Measurements from ENCODE around the gene MCC. TPM values are rescaled to one million over a fixed set of nuclear protein-coding genes. Genes with fewer than 3 reads are reported as not detected.

MCC gene
- total RNA-seq, 1 experiment from 2014 or later = 0.41 TPM

DNA sequence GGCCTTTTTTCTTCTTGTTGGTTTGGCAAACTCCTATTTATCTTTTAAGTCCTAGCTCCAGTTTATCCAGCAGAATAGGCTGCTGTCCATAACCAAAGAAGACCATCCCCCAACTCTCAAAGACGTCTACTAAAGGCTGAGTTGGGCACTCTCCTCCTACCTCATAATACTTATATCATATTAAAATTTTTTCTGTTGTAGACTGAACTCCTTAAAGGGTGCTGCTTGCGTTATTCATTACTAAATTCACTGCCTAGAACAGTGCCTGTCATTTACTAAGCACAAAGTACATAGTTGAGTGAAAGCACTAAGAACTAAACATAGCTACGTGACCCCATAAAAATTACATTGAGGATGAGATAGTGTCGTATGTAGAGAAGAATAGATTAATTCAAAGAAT, 490.0 kb downstream of the MCC start:
- Histone ChIP-seq H3K36me3 (ENCODE audit: control insufficient read depth, insufficient read depth, low read length) (peaks cover 37% of the 10 kb centered on the region), H3K9me3 (ENCODE audit: control insufficient read depth, insufficient read depth, low read depth, low read length) (no peaks in the 10 kb centered on the region), H3K4me3 (ENCODE audit: low read depth in 2 of 2, low read length in 2 of 2) (no peak overlapping the region), H3K27ac (ENCODE audit: low read length) (no peak overlapping the region), H3K4me1 (ENCODE audit: control insufficient read depth, insufficient read depth, low read length) (no peaks in the 10 kb centered on the region; the same call in 1 of the 2 replicates), H3K27me3 (ENCODE audit: control insufficient read depth, insufficient read depth, low read length) (no peaks in the 10 kb centered on the region)
- ChIA-PET CTCF (no interaction called here), POLR2A (no interaction called here)
- no peak for DNase-seq (ENCODE audit: low read depth, low spot score)
- no peak for TF ChIP-seq POLR2AphosphoS5 (IDR thresholded peaks at IDR 0.05; ENCODE audit: low read depth, low read length)
- TF ChIP-seq SIN3A (IDR thresholded peaks at IDR 0.05; ENCODE audit: borderline replicate concordance, insufficient read depth, low read depth, low read length) = no peak
- TF ChIP-seq TCF7L2 (IDR thresholded peaks at IDR 0.05; ENCODE audit: low read depth, low read length) = no peak
- TF ChIP-seq, protein P1, sequence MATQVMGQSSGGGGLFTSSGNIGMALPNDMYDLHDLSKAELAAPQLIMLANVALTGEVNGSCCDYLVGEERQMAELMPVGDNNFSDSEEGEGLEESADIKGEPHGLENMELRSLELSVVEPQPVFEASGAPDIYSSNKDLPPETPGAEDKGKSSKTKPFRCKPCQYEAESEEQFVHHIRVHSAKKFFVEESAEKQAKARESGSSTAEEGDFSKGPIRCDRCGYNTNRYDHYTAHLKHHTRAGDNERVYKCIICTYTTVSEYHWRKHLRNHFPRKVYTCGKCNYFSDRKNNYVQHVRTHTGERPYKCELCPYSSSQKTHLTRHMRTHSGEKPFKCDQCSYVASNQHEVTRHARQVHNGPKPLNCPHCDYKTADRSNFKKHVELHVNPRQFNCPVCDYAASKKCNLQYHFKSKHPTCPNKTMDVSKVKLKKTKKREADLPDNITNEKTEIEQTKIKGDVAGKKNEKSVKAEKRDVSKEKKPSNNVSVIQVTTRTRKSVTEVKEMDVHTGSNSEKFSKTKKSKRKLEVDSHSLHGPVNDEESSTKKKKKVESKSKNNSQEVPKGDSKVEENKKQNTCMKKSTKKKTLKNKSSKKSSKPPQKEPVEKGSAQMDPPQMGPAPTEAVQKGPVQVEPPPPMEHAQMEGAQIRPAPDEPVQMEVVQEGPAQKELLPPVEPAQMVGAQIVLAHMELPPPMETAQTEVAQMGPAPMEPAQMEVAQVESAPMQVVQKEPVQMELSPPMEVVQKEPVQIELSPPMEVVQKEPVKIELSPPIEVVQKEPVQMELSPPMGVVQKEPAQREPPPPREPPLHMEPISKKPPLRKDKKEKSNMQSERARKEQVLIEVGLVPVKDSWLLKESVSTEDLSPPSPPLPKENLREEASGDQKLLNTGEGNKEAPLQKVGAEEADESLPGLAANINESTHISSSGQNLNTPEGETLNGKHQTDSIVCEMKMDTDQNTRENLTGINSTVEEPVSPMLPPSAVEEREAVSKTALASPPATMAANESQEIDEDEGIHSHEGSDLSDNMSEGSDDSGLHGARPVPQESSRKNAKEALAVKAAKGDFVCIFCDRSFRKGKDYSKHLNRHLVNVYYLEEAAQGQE (IDR thresholded peaks at IDR 0.05; ENCODE audit: insufficient read depth in 1 of 2, low read depth in 2 of 2, low read length in 1 of 2) = no peak
- TF ChIP-seq, protein P2, sequence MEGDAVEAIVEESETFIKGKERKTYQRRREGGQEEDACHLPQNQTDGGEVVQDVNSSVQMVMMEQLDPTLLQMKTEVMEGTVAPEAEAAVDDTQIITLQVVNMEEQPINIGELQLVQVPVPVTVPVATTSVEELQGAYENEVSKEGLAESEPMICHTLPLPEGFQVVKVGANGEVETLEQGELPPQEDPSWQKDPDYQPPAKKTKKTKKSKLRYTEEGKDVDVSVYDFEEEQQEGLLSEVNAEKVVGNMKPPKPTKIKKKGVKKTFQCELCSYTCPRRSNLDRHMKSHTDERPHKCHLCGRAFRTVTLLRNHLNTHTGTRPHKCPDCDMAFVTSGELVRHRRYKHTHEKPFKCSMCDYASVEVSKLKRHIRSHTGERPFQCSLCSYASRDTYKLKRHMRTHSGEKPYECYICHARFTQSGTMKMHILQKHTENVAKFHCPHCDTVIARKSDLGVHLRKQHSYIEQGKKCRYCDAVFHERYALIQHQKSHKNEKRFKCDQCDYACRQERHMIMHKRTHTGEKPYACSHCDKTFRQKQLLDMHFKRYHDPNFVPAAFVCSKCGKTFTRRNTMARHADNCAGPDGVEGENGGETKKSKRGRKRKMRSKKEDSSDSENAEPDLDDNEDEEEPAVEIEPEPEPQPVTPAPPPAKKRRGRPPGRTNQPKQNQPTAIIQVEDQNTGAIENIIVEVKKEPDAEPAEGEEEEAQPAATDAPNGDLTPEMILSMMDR (IDR thresholded peaks at IDR 0.05) = no peak
- in situ Hi-C loops (cut with HindIII; ENCODE audit: low pct_unique_long_range_greater_than_20kb, low sequenced_read_pairs) (no loop called here), intact Hi-C loops (cut with micrococcal nuclease; ENCODE audit: unreplicated experiment) (loop anchor here (5.0 to 10.0 kb wide), 2 partner anchors 517 to 609 kb away; partner anchors contain the start of gene YTHDC2)
- ATAC-seq = no peak
- no TSS peak for BruUV-seq (replicated peaks)

DNA sequence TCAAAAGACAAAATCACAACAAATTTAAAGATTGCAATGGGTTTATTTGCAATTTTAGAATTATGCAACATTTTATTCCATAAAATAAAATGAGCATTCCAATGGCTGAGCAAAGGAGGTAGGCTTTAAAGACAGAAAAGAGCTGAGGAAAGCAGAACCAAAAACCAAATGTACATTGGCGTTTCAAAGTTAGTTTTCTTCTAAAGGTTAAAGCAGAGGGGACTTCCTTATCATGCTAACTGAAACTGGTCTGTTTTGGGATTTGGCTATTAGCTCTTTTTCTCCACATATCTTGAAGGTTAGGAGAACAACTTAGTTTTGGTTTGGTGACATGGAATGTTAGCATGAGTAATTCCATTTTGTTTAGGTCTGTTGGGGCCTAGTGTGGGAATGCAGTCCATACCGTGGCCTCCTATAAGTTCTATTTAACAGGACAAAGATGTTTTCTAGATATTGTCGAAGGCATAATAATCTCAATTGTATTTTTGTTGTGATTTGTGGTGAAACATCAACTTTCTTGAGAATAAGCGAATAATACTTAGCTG, 491.4 kb downstream of the MCC start:
- no peaks in the 10 kb centered on the region for H3K9me3 ChIP-seq (ENCODE audit: control insufficient read depth, insufficient read depth, low read depth, low read length)
- H3K27ac ChIP-seq (ENCODE audit: low read length) = no peak overlapping the region
- intact Hi-C loops (cut with micrococcal nuclease; ENCODE audit: unreplicated experiment) (loop anchor here (2.0 to 10.0 kb wide), 3 partner anchors 334 to 610 kb away; partner anchors contain the start of gene YTHDC2), in situ Hi-C loops (cut with HindIII; ENCODE audit: low pct_unique_long_range_greater_than_20kb, low sequenced_read_pairs) (no loop called here)
- ChIA-PET POLR2A (interaction anchor here (0.5 kb wide), 1 partner anchor 9 kb away, joined by 7 read pairs; no protein-coding TSS in a partner anchor), CTCF (interaction anchor here (1.2 kb wide), 1 partner anchor 23 kb away, joined by 3 read pairs; no protein-coding TSS in a partner anchor)
- TF ChIP-seq SIN3A (IDR thresholded peaks at IDR 0.05; ENCODE audit: borderline replicate concordance, insufficient read depth, low read depth, low read length) = no peak
- TF ChIP-seq, protein P2 (IDR thresholded peaks at IDR 0.05) = no peak
- no peak for TF ChIP-seq POLR2AphosphoS5 (IDR thresholded peaks at IDR 0.05; ENCODE audit: low read depth, low read length)
- TF ChIP-seq TCF7L2 (IDR thresholded peaks at IDR 0.05; ENCODE audit: low read depth, low read length) = no peak
- TF ChIP-seq, protein P1 (IDR thresholded peaks at IDR 0.05; ENCODE audit: insufficient read depth in 1 of 2, low read depth in 2 of 2, low read length in 1 of 2) = no peak
- H3K4me3 ChIP-seq (ENCODE audit: low read depth in 2 of 2, low read length in 2 of 2) = no peak overlapping the region
- DNase-seq (ENCODE audit: low read depth, low spot score) (no peak), ATAC-seq (no peak)
- BruUV-seq (replicated peaks) = no TSS peak
- peaks cover 36% of the 10 kb centered on the region for H3K36me3 ChIP-seq (ENCODE audit: control insufficient read depth, insufficient read depth, low read length)
- no peaks in the 10 kb centered on the region for H3K27me3 ChIP-seq (ENCODE audit: control insufficient read depth, insufficient read depth, low read length)
- no peaks in the 10 kb centered on the region; the same call in 1 of the 2 replicates for H3K4me1 ChIP-seq (ENCODE audit: control insufficient read depth, insufficient read depth, low read length)

All from Panc1 (cell line).